Esophagus muscularis mucosa (tissue), 3 donors: ENCODE results near the gene GALNTL6.

Source experiments
- CTCF ChIP-seq, 3 experiments: fragments of 200-600 bp in 2 of 3; fragments of 450-650 bp in 1 of 3; sonication (generic) in 2 of 3; IDR thresholded peaks; one replicate each; pipeline ENCODE4 v1.5.1; 2017 to 2019; ENCODE audit warnings: antibody characterized with exemption in 3 of 3, mild to moderate bottlenecking in 2 of 3, moderate library complexity in 1 of 3
- POLR2A ChIP-seq: fragments of 450-650 bp; IDR thresholded peaks from one replicate; pipeline ENCODE4 v1.6.1; 2017; ENCODE audit warnings: antibody characterized with exemption, moderate library complexity, mild to moderate bottlenecking, low read depth

GRCh38 chr4:171774642-171775190 lies 38.5 kb upstream of the GALNTL6 start:
- TF ChIP-seq POLR2A (no peak), CTCF (IDR thresholded peaks at IDR 0.05) (no peak)
